HepG2 (cell line): ENCODE data around the gene AUP1. TPM values are rescaled to one million over a fixed set of nuclear protein-coding genes. Genes with fewer than 3 reads are reported as not detected.
A peak's percentile ranks its signal among the peaks of the same experiment; 100 is the strongest.

Experiments
- AHR ChIP-seq: IDR thresholded peaks from 2 replicates; pipeline ENCODE4 v1.6.1; 2018; ENCODE audit warnings: missing genetic modification reagents, missing compliant biosample characterization
- ASH2L ChIP-seq: fragments of 300-600, 200-600 bp; sonication (generic); IDR thresholded peaks from 2 replicates; pipeline ENCODE4 v1.7.0; 2017; ENCODE audit warnings: low read depth, mild to moderate bottlenecking, moderate library complexity, mixed read lengths, low read length; ENCODE audit not compliant: insufficient read length
- CAMTA2 ChIP-seq: sonication (generic); formaldehyde crosslinking; IDR thresholded peaks from 2 replicates; pipeline ENCODE4 v1.4.0; 2020; ENCODE audit warnings: mild to moderate bottlenecking, missing genetic modification reagents, borderline replicate concordance
- DNMT3B ChIP-seq: conservative IDR thresholded peaks from 2 replicates; pipeline ENCODE4 v1.6.1; 2016; ENCODE audit warnings: missing biosample characterization, control low read depth
- FOXA3 ChIP-seq: IDR thresholded peaks from 2 replicates; pipeline ENCODE4 v1.6.1; 2016; ENCODE audit warnings: missing genetic modification reagents, missing compliant biosample characterization
- HDAC1 ChIP-seq: sonication (generic); formaldehyde crosslinking; IDR thresholded peaks from 2 replicates; pipeline ENCODE4 v1.5.1; 2020; ENCODE audit warnings: mild to moderate bottlenecking, missing genetic modification reagents
- NFIB ChIP-seq: sonication (generic); formaldehyde crosslinking; IDR thresholded peaks from 2 replicates; pipeline ENCODE4 v1.9.0; 2021; ENCODE audit warnings: missing genetic modification reagents, mild to moderate bottlenecking, borderline replicate concordance
- POLR2A ChIP-seq, 2 experiments: IDR thresholded peaks; 2 replicates each; pipeline ENCODE4 v1.6.1; 2011; ENCODE audit warnings: low read depth in 2 of 2, low read length in 2 of 2, mild to moderate bottlenecking in 1 of 2, moderate library complexity in 1 of 2; ENCODE audit not compliant: insufficient read depth in 1 of 2
- RBM39 ChIP-seq: fragments of 200-400 bp; formaldehyde crosslinking; IDR thresholded peaks from one replicate; pipeline ENCODE4 v1.6.1; 2018; ENCODE audit warnings: antibody characterized with exemption, mild to moderate bottlenecking, low read depth, low read length; ENCODE audit not compliant: poor library complexity, severe bottlenecking
- STAG1 ChIP-seq: sonication (generic); formaldehyde crosslinking; IDR thresholded peaks from 2 replicates; pipeline ENCODE4 v1.4.0; 2020; ENCODE audit warnings: missing genetic modification reagents
- ZNF121 ChIP-seq: sonication (generic); formaldehyde crosslinking; IDR thresholded peaks from 2 replicates; pipeline ENCODE4 v1.5.0; 2020; ENCODE audit warnings: mild to moderate bottlenecking, missing genetic modification reagents
- ZNF354B ChIP-seq: sonication (generic); formaldehyde crosslinking; IDR thresholded peaks from 2 replicates; pipeline ENCODE4 v1.8.0; 2022; ENCODE audit warnings: mild to moderate bottlenecking, missing genetic modification reagents
- ZNF367 ChIP-seq: sonication (generic); formaldehyde crosslinking; IDR thresholded peaks from 2 replicates; pipeline ENCODE4 v1.4.0; 2020; ENCODE audit warnings: missing genetic modification reagents, borderline replicate concordance
- polyA plus RNA-seq, 8 experiments: library from polyadenylated mRNA; depleted of rRNA in 3 of 8; stranded (reverse) in 7 of 8; unstranded in 1 of 8; fragments of >200 nt; fragmentation: Illumina TruSeq in 4 of 8; extraction: Trizol in 4 of 8; gene quantifications; 2 replicates each; pipeline versions ENCODE4 v1.2.1 to v1.2.3, GENCODE V29; 2011 to 2016; ENCODE audit warnings: low read depth in 4 of 8, missing spikeins in 1 of 8, mixed read lengths in 1 of 8; ENCODE audit not compliant: insufficient read depth in 1 of 8
- total RNA-seq, 5 experiments: library from RNA; depleted of rRNA; stranded (reverse); fragments of >200 nt; fragmentation: Illumina TruSeq; extraction: Trizol; gene quantifications; 2 replicates each; pipeline ENCODE4 v1.2.3, GENCODE V29; 2016; ENCODE audit warnings: low read depth in 1 of 5
- TF ChIP-seq, protein P1 (sequence below): sonication (generic); formaldehyde crosslinking; IDR thresholded peaks from 2 replicates; pipeline ENCODE4 v1.5.0; 2020; ENCODE audit warnings: missing genetic modification reagents, mild to moderate bottlenecking, borderline replicate concordance
- TF ChIP-seq, protein P2 (sequence below): sonication (generic); formaldehyde crosslinking; IDR thresholded peaks from 2 replicates; pipeline ENCODE4 v1.4.0; 2020; ENCODE audit warnings: low read depth, mild to moderate bottlenecking, missing genetic modification reagents
- TF ChIP-seq, protein P3 (sequence below): sonication (generic); formaldehyde crosslinking; IDR thresholded peaks from 2 replicates; pipeline ENCODE4 v1.4.0; 2020; ENCODE audit warnings: low read depth, missing genetic modification reagents
- TF ChIP-seq, protein P4 (sequence below): IDR thresholded peaks from 2 replicates; pipeline ENCODE4 v1.6.1; 2012; ENCODE audit warnings: low read length, improper control_type of control experiment

AUP1 gene
- total and polyA plus RNA-seq, 2 of the 13 experiments (the other 11 are each of a cell fraction or from before 2014, with no cell fraction given): 174 to 267 TPM

DNA sequence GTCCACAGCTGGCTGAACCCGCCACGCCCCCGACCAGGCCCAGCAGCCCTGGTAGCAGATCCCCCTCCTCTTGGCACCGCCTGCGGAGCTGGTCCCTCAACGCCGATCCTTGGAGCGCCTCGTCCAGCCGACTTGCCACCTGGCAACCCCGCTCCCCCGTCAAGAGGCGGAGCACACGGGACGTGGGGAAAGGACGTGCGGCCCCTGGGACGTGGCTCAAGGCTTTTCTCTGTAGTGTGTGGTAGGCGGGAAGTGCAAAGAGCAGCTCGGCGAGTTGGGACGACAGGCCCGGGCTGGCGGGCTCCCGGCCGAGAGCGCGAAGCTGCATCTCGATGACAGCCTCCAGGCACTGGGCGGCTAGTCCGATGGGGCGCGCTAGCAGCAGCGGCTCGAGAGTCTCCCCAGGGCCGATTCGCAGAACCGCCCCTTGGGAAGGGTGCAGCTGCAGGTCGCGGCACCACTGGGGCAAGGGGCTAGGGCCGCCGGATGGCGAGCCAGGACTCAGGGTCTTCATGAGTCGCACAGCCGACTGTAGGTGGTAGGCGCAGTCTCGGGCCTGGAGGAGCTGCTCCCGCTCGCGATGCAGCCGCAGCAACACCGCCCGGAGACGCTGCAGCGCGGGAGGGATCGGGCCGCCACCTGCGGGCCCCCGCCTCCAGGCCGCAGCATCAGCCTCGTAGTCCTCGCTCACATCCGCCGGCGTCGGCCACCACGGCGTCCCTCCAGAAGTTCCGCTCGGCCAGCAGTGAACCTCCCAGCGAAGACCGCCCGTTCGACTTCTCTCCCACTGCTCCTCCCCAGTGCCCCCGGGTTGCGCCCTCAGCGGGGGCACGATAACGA, 47.3 kb downstream of the AUP1 start (continued):
- TF ChIP-seq, protein P1, sequence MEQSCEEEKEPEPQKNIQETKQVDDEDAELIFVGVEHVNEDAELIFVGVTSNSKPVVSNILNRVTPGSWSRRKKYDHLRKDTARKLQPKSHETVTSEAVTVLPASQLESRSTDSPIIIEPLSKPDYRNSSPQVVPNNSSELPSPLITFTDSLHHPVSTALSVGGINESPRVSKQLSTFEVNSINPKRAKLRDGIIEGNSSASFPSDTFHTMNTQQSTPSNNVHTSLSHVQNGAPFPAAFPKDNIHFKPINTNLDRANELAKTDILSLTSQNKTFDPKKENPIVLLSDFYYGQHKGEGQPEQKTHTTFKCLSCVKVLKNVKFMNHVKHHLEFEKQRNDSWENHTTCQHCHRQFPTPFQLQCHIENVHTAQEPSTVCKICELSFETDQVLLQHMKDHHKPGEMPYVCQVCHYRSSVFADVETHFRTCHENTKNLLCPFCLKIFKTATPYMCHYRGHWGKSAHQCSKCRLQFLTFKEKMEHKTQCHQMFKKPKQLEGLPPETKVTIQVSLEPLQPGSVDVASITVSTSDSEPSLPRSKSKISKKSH: no peak
- peak; percentile 97 for TF ChIP-seq CAMTA2 (CRISPR knock-in tag)
- no peak for TF ChIP-seq DNMT3B
- TF ChIP-seq, protein P2, sequence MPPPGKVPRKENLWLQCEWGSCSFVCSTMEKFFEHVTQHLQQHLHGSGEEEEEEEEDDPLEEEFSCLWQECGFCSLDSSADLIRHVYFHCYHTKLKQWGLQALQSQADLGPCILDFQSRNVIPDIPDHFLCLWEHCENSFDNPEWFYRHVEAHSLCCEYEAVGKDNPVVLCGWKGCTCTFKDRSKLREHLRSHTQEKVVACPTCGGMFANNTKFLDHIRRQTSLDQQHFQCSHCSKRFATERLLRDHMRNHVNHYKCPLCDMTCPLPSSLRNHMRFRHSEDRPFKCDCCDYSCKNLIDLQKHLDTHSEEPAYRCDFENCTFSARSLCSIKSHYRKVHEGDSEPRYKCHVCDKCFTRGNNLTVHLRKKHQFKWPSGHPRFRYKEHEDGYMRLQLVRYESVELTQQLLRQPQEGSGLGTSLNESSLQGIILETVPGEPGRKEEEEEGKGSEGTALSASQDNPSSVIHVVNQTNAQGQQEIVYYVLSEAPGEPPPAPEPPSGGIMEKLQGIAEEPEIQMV: no peak
- TF ChIP-seq NFIB: 0 out of 2 replicates have a peak, but pooled peaks have one; percentile 75
- no peak for TF ChIP-seq ASH2L
- TF ChIP-seq, protein P3, sequence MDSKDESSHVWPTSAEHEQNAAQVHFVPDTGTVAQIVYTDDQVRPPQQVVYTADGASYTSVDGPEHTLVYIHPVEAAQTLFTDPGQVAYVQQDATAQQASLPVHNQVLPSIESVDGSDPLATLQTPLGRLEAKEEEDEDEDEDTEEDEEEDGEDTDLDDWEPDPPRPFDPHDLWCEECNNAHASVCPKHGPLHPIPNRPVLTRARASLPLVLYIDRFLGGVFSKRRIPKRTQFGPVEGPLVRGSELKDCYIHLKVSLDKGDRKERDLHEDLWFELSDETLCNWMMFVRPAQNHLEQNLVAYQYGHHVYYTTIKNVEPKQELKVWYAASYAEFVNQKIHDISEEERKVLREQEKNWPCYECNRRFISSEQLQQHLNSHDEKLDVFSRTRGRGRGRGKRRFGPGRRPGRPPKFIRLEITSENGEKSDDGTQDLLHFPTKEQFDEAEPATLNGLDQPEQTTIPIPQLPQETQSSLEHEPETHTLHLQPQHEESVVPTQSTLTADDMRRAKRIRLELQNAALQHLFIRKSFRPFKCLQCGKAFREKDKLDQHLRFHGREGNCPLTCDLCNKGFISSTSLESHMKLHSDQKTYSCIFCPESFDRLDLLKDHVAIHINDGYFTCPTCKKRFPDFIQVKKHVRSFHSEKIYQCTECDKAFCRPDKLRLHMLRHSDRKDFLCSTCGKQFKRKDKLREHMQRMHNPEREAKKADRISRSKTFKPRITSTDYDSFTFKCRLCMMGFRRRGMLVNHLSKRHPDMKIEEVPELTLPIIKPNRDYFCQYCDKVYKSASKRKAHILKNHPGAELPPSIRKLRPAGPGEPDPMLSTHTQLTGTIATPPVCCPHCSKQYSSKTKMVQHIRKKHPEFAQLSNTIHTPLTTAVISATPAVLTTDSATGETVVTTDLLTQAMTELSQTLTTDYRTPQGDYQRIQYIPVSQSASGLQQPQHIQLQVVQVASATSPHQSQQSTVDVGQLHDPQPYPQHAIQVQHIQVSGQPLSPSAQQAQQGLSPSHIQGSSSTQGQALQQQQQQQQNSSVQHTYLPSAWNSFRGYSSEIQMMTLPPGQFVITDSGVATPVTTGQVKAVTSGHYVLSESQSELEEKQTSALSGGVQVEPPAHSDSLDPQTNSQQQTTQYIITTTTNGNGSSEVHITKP (CRISPR knock-in tag): no peak
- TF ChIP-seq ZNF121 (CRISPR knock-in tag): peak; percentile 38; the same call in 1 of the 2 replicates
- peak; percentile 58 to 67 for TF ChIP-seq POLR2A (IDR thresholded peaks at IDR 0.05; ENCODE audit: insufficient read depth in 1 of 2, low read depth in 2 of 2, low read length in 2 of 2)
- peak; percentile 12 for TF ChIP-seq RBM39
- no peak for TF ChIP-seq FOXA3
- TF ChIP-seq AHR (CRISPR knock-in tag): no peak
- TF ChIP-seq, protein P4, sequence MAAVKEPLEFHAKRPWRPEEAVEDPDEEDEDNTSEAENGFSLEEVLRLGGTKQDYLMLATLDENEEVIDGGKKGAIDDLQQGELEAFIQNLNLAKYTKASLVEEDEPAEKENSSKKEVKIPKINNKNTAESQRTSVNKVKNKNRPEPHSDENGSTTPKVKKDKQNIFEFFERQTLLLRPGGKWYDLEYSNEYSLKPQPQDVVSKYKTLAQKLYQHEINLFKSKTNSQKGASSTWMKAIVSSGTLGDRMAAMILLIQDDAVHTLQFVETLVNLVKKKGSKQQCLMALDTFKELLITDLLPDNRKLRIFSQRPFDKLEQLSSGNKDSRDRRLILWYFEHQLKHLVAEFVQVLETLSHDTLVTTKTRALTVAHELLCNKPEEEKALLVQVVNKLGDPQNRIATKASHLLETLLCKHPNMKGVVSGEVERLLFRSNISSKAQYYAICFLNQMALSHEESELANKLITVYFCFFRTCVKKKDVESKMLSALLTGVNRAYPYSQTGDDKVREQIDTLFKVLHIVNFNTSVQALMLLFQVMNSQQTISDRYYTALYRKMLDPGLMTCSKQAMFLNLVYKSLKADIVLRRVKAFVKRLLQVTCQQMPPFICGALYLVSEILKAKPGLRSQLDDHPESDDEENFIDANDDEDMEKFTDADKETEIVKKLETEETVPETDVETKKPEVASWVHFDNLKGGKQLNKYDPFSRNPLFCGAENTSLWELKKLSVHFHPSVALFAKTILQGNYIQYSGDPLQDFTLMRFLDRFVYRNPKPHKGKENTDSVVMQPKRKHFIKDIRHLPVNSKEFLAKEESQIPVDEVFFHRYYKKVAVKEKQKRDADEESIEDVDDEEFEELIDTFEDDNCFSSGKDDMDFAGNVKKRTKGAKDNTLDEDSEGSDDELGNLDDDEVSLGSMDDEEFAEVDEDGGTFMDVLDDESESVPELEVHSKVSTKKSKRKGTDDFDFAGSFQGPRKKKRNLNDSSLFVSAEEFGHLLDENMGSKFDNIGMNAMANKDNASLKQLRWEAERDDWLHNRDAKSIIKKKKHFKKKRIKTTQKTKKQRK: no peak
- peak; percentile 28 for TF ChIP-seq STAG1 (CRISPR knock-in tag)
- TF ChIP-seq ZNF367: peak; percentile 55
- 0 out of 2 replicates have a peak, but pooled peaks have one; percentile 52 for TF ChIP-seq HDAC1
- no peak; the same call in none of the 2 replicates for TF ChIP-seq ZNF354B (CRISPR knock-in tag)
